ENCODE data around the gene MAPKAPK3. TPM values are rescaled to one million over a fixed set of nuclear protein-coding genes. Genes with fewer than 3 reads are reported as not detected.

The MAPKAPK3 gene
- total RNA-seq, 1 donor: 55.2 TPM

- no peak for DNase-seq (ENCODE audit: low read depth)
- TF ChIP-seq CTCF (IDR thresholded peaks at IDR 0.05; ENCODE audit: insufficient read depth, low read length): no peak
- H3K4me3 ChIP-seq (ENCODE audit: low read depth, low read length): peak overlapping the region; percentile 85
Observed at GRCh38 chr3:50612234-50612882, 4.6 kb upstream of the MAPKAPK3 start.

GRCh38 chr3:50612970-50613846 lies 3.7 kb upstream of the MAPKAPK3 start:
- H3K4me3 ChIP-seq (ENCODE audit: low read depth, low read length): peak overlapping the region; percentile 85
- no peak for DNase-seq (ENCODE audit: low read depth)
- no peak for TF ChIP-seq CTCF (IDR thresholded peaks at IDR 0.05; ENCODE audit: insufficient read depth, low read length)

- TF ChIP-seq CTCF (IDR thresholded peaks at IDR 0.05; ENCODE audit: insufficient read depth, low read length): no peak
- DNase-seq (ENCODE audit: low read depth): no peak
- no peak overlapping the region for H3K4me3 ChIP-seq (ENCODE audit: low read depth, low read length)
Observed at GRCh38 chr3:50615190-50615589, 1.8 kb upstream of the MAPKAPK3 start.

- H3K4me3 ChIP-seq (ENCODE audit: low read depth, low read length): peak overlapping the region; percentile 72
- peak; percentile 83 for DNase-seq (ENCODE audit: low read depth)
- TF ChIP-seq CTCF (IDR thresholded peaks at IDR 0.05; ENCODE audit: insufficient read depth, low read length): peak; percentile 100
Observed at GRCh38 chr3:50616003-50616769, 765 bp upstream of the MAPKAPK3 start.

- peak overlapping the region; percentile 72 for H3K4me3 ChIP-seq (ENCODE audit: low read depth, low read length)
- TF ChIP-seq CTCF (IDR thresholded peaks at IDR 0.05; ENCODE audit: insufficient read depth, low read length): no peak
- peak; percentile 82 for DNase-seq (ENCODE audit: low read depth)
Observed at GRCh38 chr3:50616770-50617095, 218 bp upstream of the MAPKAPK3 start.

- DNase-seq (ENCODE audit: low read depth): no peak
- peak overlapping the region; percentile 92 for H3K4me3 ChIP-seq (ENCODE audit: low read depth, low read length)
- TF ChIP-seq CTCF (IDR thresholded peaks at IDR 0.05; ENCODE audit: insufficient read depth, low read length): no peak
Observed at GRCh38 chr3:50617911-50618481, 1.0 kb downstream of the MAPKAPK3 start.

Measured in fibroblast of the aortic adventitia (primary cell).